Thyroid gland (tissue), 4 donors: ENCODE results near the gene HDAC9.

Experiments
- CTCF ChIP-seq, 6 experiments: fragments of 200-600 bp in 3 of 6; fragments of 450-650 bp in 3 of 6; sonication (generic) in 3 of 6; IDR thresholded peaks; one replicate each; pipeline ENCODE4 v1.5.1; 2016 to 2019; ENCODE audit warnings: antibody characterized with exemption in 6 of 6, mild to moderate bottlenecking in 2 of 6, inconsistent platforms in 1 of 6, moderate library complexity in 1 of 6
- POLR2A ChIP-seq, 2 donors: fragments of 450-650 bp; IDR thresholded peaks; one replicate each; pipeline ENCODE4 v1.6.1; 2017; ENCODE audit warnings: antibody characterized with exemption in 2 of 2, mild to moderate bottlenecking in 2 of 2, moderate library complexity in 1 of 2

- TF ChIP-seq CTCF (IDR thresholded peaks at IDR 0.05) = no peak
- no peak for TF ChIP-seq POLR2A (IDR thresholded peaks at IDR 0.05)
Measured at GRCh38 chr7:18960725-18961124, 465.2 kb downstream of the HDAC9 start.
